ENCODE results near the gene SLFN14.
A peak's percentile ranks its signal among the peaks of the same experiment; 100 is the strongest.
"Not testable (repeated sequence)": the region's sequence is repeated elsewhere in the genome, so short reads cannot be mapped to it uniquely, and the experiment has no call there.

SLFN14 gene

DNA sequence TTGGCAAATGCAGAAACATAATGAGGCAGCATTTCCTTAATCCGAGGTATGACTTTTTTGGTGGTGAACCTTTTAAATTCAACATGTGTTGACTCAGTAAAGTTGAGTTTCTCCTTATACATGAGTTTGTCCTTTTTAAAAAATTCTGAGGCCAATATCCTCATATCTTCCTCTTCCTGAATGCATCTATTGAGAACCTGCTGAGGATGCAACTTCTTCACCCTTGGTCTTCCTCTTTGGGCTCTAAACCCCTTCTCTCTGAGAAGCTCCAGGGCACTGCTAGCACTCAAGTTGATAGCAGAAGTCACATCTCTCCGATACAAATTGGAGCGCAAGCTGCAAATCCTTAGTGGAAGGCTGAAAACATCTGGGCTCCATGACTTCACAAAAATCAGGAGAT is 3.3 kb downstream of the SLFN14 start:
- DNase-seq = no peak

DNA sequence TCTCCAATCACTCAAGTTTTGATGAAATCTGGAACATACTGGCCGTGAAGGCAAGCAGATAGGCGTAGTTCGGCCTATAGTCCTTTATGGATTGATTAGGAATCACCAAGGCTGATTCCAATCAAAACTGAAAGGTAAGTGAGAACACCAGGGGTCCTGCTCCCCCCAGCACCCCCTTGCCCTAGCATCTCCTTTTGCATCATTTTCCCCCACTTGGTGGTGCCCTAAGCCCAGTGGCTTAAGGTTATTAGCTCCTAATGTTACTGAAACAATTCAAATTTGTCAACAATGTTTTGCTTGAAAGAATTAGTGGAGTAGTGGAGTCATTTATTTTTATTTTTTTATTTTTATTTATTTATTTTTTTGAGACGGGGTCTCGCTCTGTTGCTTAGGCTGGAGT is 4.9 kb downstream of the SLFN14 start:
- DNase-seq = no peak

DNA sequence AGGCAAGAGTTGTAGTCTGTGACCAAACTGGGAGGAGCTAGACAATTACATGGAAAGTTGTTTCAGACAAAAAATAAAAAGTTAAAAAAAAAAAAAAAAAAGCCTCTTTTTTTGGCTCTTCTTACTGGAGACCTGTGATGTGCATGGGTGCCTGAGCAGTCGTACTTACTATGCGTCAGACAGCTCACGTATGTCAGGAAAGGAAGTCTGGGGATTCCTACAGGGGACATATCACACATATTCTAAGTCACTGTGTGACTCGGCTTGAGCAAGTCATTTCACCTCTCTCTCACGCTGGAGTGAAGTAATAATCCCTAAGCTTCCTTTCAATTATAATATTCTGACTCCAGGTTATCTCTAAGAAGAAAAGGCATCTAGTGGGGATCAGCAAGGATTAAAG is 6.0 kb downstream of the SLFN14 start:
- DNase-seq = no peak

DNA sequence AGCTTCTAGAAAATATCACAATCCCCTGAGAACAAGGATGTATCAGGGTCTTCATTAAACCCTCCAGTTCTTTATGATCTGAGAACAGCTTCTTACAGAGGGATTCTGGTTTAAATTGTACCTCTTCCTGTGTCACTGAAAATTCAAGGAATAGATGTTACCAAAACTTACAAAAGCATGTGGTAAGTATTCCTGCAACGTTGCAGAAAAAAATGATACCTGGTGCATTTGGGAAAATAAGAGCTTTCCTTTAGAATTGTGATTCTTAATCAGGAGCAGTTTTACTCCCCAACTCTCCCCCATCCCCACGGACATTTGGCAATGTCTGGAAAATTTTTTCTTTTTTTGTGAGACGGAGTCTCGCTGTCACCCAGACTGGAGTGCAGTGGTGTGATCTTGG is 7.3 kb downstream of the SLFN14 start:
- no peak for DNase-seq

DNA sequence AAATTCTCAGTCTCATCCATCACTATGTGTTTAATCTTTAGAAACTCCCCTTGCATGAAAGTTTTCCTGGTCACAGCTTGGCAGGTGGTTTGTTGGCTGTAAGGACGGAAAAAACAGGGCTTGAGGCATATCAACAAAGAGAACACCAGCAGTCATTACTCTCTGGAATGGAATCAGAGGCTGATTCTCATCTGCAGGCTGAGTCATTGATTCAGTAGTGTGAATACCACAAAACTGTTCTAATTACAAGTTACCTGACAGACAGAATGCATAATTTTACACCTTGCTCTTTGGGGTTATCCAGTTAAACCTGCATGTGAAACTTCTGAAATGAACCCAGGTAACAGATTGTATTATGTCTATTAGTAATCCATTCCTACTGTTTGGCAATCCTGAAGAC is 11.6 kb downstream of the SLFN14 start:
- no peak for DNase-seq

DNA sequence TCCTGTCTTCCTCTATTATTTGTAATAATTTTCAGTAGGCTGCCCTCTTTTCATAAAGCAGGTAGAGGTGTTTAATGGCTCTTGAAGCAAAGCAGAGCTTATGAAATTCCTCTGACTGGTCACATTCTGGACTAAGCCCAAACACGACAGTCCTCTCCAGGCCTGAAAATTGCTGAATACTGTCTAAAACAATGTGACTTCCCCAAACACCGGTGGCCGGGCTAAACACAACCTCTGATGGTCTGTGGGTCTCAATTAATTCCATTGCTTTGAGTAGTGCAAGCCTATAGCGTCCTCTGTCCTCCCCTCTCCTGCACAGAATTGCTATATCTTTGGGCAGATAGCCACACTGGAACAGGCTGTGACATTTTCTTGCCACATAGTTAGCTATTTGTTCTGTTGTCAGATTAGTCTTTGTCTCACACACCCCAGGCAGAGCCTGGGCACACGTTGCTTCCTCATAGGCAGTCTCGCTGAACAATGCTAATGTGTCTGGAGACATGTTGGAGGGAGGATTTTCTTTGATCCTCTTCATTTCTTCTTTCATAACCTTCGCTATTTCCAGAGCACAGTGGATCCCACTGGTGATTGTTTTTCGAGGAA is 12.3 kb downstream of the SLFN14 start:
- DNase-seq = no peak

DNA sequence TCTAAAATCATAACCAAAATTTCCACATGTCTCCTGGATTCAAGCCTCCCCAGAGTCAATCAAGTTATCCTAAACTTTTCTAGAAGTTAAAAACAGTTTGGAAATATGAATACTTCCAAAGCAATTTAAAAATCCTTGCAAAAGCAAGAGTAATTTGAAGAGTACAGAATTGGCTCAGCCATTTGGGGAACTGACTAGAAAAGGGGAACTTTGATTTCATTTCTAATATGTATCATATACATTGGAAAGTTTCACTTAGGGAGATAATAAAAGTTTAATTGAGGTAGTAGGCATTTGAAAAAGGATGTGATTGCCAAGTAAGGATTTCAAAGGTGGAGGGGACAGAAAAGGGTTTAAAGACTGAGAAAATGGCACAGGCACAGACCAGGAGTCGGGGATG is 14.1 kb downstream of the SLFN14 start:
- no peak for DNase-seq

DNA sequence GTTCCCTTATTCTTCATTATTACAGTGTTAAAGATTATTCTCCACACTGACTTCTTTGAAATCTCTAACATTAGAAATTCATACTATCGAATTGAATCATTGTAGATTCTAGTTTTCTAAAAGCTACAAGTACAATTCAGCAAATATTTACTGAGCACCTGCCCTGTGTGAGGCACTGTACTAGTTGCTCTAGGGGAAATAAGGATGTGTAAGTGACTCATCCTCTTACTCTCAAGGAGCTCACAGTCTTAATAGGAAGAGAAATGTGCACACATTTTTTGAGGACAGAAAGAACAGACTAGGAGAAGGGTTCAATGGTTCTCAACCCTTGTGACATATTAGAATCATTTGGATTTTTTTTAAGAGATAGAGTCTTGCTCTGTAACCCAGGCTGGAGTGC is 15.5 kb downstream of the SLFN14 start:
- DNase-seq = no peak

DNA sequence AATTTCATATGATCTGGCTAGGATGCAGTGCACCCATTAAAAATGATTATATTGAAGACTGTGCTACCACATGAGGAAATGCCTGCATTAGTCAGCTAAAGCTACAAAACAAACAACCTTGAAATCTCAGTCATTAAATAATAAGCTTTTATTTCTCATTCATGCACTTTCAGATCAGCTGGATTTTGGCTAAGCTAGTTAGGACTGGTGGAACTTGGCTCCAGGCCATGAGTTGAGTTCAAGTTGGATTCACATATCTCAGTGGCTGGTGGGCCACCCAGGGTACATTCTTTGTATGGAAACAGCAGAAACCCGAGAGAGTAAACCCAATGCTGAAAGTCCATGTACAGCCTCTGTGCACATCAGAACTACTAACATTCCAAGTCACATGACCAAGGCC is 16.8 kb downstream of the SLFN14 start:
- DNase-seq = no peak

DNA sequence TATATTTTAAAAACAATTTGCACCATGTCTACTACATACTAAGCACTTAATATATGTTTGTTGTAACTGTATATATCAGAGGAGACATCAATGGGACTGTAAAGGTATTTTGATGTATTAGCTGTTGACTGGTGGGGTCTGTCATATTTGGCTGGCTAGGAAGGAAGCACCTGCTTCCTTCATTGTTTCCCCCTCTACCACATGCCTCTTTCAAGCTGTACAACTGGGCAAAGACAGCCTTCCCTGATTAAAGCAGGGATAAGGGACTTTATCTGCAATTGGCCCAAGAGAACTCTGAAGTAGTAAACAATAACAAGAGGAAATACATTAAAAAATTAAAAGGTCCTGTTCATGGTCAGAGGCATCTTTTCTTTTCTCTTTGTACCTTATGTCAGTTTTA is 17.6 kb downstream of the SLFN14 start:
- DNase-seq = no peak

DNA sequence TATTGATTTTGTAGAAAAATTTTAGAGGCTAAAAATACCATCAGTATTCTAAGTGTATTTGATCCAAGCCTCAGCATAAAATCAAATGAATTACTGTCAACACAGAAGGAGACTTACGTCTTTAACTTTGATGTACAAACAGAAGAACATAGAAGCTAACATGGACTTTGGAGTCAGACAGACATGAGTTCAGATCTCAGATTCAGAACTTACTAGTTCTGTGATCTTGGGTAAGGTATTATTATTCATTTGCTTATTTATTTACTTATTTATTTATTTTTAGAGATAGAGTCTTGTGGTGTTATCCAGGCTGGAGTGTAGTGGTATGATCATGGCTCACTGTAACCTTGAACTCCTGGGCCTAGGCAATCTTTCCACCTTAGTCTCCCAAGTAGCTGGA is 19.2 kb downstream of the SLFN14 start:
- no peak for DNase-seq

DNA sequence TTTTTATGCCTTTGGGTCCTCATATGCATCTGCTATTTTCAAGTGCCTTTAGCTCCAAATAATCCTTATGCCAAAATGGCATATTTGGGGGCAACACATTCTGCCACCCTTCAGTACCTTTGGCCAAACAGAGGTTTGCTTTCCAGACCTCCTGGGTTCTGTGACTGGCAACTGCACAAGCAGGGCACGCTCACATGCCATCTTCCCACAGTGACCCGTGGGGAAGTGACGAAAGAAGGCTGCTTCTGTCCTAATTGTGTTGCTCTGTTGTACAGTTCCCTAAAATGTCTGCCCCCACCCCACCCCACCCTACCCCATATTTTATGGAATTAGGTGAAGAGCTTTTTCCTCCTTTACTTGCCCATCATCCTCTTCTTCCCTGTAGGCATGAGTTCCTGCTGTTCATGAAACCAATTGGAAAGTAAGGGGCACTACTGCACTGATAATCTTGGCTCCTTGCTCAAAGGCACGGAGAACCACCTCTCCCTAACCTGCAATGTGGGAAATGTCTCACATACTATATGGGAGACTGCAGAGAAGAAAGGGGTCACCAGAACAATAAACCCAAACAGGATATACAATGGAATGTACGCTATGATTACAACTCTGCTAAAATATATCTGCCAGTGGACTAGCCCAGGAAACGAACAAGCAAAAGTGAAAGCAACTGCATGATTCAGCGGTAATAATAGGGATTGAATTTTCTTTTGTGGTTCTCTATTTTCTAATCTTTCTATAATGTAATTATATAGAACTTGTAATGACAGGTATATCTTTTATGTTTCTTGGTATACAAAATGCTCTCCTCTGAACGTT is 19.8 kb downstream of the SLFN14 start:
- DNase-seq = no peak

DNA sequence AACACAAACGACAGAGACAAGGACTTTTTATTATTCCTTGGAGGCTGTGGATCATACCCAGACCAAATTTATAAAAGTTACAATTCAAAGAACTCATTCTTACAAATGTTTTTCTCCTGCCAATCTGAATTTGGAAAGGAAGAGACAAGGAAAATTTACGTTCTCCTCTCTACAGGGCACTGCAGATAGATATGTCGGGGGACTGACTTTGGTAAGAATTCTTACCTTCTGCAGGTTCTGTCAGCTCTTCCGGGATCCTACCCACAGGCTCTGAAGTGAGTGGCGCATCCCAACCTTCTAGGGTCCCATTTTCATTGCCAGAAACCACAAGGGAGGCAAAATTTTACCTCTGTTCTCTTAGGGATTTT is 21.0 kb downstream of the SLFN14 start:
- DNase-seq = no peak

DNA sequence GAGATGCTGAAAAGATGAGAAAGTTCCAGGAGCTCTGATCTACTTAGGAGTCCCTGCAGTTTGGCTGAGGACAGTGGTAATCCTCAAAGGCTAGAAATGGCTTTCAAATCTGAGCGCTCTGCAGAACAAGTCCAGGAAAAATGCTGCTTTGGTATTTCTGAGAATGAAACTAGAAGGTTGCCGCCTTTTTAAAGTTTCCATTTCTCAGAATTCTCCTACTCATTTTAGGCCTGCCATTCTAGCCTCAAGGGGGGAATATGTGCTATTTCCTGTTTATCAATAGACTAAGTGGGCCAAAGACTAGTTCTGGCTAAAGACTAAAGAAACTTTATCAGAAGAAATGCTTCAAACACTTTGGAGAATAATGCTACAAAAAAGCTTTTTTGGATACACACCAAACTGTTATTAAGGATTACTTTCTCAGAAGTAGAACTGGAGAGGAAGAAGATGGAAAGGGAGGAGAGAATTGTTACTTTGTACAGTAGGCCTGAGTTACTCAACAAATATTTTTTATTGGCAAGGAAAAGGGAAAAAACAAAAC is 22.9 kb downstream of the SLFN14 start, which contains the start of gene SLFN12L:
Gene SLFN12L (minus strand): TSS at position 78 of the 541 bp plus-strand sequence. CDS start 15,314 bp downstream, outside the sequence.
- peak in 1 of 4 experiments; percentile 14 for DNase-seq

DNA sequence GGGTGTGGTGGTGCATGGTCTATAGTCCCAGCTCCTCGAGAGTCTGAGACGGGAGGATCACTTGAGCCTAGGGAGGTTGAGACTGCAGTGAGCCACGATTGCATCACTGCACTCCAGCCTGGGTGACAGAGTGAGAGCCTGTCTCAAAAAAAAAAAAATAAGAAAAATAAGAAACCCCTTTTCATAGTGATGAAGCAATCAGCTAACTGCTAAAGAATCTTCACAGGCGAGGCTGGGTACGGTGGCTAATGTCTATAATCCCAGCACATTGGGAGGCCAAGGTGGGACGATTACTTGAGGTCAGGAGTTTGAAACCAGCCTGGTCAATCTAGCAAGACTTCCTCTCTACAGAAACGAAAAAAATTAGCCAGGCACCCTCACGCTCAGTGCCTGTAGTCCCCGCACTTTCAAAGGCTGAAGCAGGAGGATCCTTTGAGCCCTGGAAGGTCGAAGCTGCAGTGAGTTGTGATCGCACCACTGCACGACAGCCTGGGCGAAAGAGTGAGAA is 23.9 kb downstream of the SLFN14 start:
- DNase-seq = no peak

DNA sequence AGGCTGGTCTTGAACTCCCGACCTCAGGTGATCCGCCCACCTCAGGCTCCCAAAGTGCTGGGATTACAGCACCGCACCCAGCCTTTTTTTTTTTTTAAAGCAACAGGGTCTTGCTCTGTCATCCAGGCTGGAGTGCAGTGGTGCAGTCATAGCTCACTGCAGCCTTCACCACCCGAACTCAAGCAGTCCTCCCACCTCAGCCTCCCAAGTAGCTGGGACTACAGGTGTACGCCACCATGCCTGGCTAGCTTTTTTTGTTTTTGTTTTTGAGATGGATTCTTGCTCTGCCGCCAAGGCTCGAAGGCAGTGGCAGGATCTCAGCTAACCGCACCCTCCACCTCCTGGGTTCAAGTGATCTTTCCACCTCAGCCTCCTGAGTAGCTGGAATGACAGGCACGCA is 25.2 kb downstream of the SLFN14 start:
- DNase-seq = not testable (repeated sequence)

DNA sequence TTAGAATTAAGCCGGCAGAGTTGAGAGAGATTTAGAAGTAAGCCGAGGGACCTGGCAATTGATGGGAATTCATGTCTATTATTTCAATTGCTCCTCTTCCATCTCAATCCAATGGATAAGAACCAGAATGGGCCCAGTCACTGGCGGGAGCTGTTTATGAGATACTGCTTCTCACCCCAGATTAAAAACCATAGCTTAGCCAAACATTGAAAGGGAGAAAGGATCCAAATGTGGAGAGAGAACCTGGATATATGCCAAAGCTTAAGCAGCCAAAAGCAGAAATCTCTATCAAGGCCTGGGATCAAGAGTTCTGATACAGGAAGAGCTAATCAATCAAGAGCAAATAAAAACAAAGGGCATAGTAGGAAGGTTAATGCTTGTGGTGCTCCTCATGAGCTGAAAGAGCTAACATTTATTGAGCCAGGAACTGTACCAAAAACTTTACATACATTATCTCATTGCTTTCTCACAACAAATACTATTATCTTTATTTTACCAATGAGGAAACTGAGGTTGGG is 26.0 kb downstream of the SLFN14 start:
- no peak for DNase-seq

DNA sequence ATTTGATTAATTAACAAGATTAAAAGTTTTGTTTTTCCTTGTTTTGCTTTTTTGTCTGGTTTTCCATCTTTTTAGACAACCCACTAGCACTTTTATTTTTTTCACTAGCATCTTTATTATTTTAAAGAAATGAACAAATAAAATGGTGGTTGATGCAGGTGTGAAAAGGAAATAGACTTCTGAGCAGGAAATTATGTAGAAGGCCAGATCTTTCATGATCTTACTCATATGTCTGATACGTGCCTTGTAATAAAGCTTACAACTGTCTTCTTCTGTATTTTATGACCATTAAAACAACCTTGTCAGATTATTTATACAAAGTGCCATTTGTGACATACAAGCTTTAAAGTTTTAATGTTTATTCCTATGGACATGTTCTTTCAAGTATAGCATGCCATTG is 29.5 kb downstream of the SLFN14 start:
- no peak for DNase-seq

DNA sequence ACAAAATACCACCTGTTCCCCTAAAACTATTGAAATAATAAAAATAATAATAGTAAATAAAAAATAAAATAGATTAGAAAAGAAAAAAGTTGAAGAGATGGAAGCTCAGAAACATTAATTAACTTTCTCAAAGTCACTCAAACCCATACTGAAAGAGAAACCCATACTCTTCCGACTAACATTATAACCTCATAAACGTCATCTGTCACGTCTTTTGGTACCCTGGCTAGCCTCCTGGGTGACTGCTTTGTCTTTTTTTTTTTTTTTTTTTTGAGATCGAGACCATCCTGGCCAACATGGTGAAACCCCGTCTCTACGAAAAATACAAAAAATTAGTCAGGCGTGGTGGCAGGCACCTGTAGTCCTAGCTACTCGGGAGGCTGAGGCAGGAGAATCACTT is 30.8 kb downstream of the SLFN14 start:
- no peak for DNase-seq

DNA sequence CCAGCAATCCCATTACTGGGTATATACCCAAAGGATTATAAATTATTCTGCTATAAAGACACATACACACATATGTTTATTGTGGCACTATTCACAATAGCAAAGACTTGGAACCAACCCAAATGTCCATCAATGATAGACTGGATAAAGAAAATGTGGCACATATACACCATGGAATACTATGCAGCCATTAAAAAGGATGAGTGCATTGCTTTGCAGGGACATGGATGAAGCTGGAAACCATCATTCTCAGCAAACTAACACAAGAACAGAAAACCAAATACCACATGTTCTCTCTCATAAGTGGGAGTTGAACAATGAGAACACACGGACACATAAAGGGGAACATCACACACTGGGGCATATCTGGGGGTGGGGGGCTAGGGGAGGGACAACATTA is 31.3 kb downstream of the SLFN14 start:
- not testable (repeated sequence) for DNase-seq

DNA sequence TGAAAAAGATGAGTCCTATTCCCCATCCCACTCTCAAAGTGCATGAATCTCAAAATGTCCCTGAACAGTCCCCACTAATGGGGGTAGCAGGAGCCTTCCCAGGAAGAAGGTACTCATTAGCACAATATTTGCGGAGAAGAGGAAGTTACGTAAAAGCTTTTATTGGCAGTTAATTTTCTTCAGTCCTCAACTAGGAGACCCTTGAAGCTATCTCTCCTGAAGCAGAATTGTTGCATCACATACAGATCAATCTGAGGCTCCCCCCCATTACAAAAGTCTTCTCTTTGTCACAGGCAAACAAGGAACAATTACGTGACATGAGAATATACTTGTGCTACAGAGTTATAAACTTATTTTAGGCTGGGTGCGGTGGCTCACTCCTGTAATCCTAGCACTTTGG is 37.3 kb downstream of the SLFN14 start:
- no peak for DNase-seq

DNA sequence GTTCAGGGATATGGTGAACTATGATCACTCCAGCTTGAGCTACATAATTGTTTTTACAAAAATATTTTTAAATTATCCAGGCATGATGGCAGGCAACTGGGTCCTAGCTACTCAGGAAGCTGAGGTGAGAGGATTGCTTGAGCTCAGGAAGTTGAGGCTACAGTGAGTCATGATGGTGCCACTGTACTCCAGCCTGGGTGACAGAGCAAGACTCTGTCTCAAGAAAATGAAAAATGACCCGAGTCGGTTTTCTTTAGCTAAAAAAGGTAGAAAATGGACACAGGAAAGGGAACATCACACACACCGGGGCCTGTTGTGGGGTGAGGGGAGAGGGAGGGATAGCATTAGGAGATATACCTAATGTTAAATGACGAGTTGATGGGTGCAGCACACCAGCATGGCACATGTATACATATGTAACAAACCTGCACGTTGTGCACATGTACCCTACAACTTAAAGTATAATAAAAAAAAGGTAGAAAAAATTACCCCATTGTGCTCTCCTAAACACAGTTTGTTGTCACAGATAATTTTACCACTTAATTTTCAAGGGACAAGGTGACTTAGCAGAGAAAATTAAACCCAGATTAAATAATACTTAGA is 38.9 kb downstream of the SLFN14 start:
- peak in 1 of 4 experiments; percentile 3 for DNase-seq

DNA sequence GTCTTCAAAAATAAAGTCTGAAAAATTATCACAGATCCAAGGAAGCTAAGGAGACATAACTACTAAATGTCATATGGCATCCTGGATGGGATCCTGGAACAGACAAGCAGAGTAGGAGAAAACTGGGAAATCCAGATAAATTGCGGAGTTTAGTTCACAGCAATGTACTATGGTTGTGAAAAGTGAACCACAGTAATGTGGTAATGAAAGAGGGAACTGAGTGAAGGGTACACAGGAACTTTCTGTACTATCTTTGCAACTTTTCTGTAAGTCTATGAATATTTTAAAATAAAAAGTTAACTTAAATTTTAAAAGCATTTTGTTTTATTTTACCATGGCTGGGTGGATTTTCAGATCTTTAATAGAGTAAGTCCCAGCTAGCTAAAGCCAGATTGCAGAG is 39.5 kb downstream of the SLFN14 start:
- DNase-seq = no peak
